Gastrocnemius medialis (tissue), 4 donors: ENCODE data around the gene SPRR2F.

Experiments used
- POLR2A ChIP-seq, 2 donors: fragments of 450-650 bp; IDR thresholded peaks; one replicate each; pipeline ENCODE4 v1.6.1; 2017; ENCODE audit warnings: antibody characterized with exemption in 2 of 2, mild to moderate bottlenecking in 2 of 2, moderate library complexity in 2 of 2
- TF ChIP-seq, protein P1 (sequence below), 5 experiments: fragments of 450-650 bp in 3 of 5; fragments of 200-600 bp in 2 of 5; sonication (generic) in 2 of 5; IDR thresholded peaks in 4 of 5; conservative IDR thresholded peaks in 1 of 5; 1 replicate in 4 of 5; 2 replicates in 1 of 5; pipeline ENCODE4 v1.5.1; 2016 to 2019; ENCODE audit warnings: antibody characterized with exemption in 5 of 5, mild to moderate bottlenecking in 3 of 5, moderate library complexity in 3 of 5

DNA sequence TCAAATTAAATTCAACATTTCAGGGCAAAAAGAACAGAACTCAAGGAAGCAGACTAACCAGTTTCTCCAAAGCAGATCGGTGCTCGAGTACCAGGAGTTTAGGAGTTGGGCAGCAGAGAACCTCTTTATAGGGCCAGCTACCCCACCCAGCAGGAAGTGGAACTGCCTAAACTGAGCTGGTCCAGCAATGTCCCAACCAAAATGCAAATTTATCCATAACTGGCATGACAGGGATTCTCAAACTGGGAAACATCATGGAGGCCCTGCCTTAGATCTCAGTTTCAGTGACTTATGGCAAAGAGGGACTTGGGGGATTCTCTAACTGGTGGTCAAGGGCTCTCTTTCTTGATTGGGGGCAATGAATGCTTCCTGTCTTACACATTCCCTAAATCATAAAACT, 41.8 kb downstream of the SPRR2F start, which contains the start of gene SPRR2B:
- TF ChIP-seq, protein P1, sequence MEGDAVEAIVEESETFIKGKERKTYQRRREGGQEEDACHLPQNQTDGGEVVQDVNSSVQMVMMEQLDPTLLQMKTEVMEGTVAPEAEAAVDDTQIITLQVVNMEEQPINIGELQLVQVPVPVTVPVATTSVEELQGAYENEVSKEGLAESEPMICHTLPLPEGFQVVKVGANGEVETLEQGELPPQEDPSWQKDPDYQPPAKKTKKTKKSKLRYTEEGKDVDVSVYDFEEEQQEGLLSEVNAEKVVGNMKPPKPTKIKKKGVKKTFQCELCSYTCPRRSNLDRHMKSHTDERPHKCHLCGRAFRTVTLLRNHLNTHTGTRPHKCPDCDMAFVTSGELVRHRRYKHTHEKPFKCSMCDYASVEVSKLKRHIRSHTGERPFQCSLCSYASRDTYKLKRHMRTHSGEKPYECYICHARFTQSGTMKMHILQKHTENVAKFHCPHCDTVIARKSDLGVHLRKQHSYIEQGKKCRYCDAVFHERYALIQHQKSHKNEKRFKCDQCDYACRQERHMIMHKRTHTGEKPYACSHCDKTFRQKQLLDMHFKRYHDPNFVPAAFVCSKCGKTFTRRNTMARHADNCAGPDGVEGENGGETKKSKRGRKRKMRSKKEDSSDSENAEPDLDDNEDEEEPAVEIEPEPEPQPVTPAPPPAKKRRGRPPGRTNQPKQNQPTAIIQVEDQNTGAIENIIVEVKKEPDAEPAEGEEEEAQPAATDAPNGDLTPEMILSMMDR (IDR thresholded peaks at IDR 0.05 in 4 of 5, conservative IDR thresholded peaks at IDR 0.05 in 1 of 5) = no peak
- no peak for TF ChIP-seq POLR2A (IDR thresholded peaks at IDR 0.05)
